RCC 7860 (cell line): ENCODE results near the gene IGF2BP3.
"Not testable (repeated sequence)": the region's sequence is repeated elsewhere in the genome, so short reads cannot be mapped to it uniquely, and the experiment has no call there.

ENCODE experiments used
- DNase-seq: peaks from one replicate; pipeline ENCODE4 v3.0.0-alpha.2; 2015; ENCODE audit warnings: low spot score
- FAIRE-seq: peaks from 2 replicates; lab custom pipeline; 2012; peaks lifted over from hg19 to GRCh38; lab: Jason Lieb, UNC

The IGF2BP3 gene

GRCh38 chr7:23470330-23471105 is at the start of gene IGF2BP3:
Gene IGF2BP3, minus strand, starts transcription at chr7:23470491. Its CDS starts 381 bp downstream, at chr7:23470110.
- peak; percentile 96 for DNase-seq
- peak; percentile 96 for FAIRE-seq

- FAIRE-seq (no peak), DNase-seq (no peak)
Measured at GRCh38 chr7:23514755-23515154, 44.5 kb upstream of the IGF2BP3 start.

GRCh38 chr7:23513746-23514145 is 43.5 kb upstream of the IGF2BP3 start:
- not testable (repeated sequence) for FAIRE-seq, DNase-seq

- FAIRE-seq = no peak
Measured at GRCh38 chr7:23494009-23494408, 23.7 kb upstream of the IGF2BP3 start.

GRCh38 chr7:23491502-23491901 is 21.2 kb upstream of the IGF2BP3 start:
- DNase-seq (no peak), FAIRE-seq (no peak)

More at GRCh38 chr7:23494009-23494408, 23.7 kb upstream of the IGF2BP3 start:
- DNase-seq = no peak

GRCh38 chr7:23490357-23491135 is 20.3 kb upstream of the IGF2BP3 start:
- no peak for FAIRE-seq

GRCh38 chr7:23488714-23489113 is 18.4 kb upstream of the IGF2BP3 start:
- not testable (repeated sequence) for FAIRE-seq, DNase-seq

More at GRCh38 chr7:23490357-23491135, 20.3 kb upstream of the IGF2BP3 start:
- DNase-seq = no peak

- DNase-seq = no peak
- FAIRE-seq = no peak
Measured at GRCh38 chr7:23487670-23488069, 17.4 kb upstream of the IGF2BP3 start.

GRCh38 chr7:23486002-23486773 is 15.9 kb upstream of the IGF2BP3 start:
- DNase-seq (no peak), FAIRE-seq (no peak)

- FAIRE-seq (no peak), DNase-seq (no peak)
Measured at GRCh38 chr7:23482686-23483085, 12.4 kb upstream of the IGF2BP3 start.

GRCh38 chr7:23477962-23478866 is 7.9 kb upstream of the IGF2BP3 start:
- FAIRE-seq = peak; percentile 60
- DNase-seq = no peak

GRCh38 chr7:23477157-23477499 is 6.8 kb upstream of the IGF2BP3 start:
- FAIRE-seq (no peak), DNase-seq (no peak)

GRCh38 chr7:23476286-23477156 is 6.2 kb upstream of the IGF2BP3 start:
- FAIRE-seq = peak; percentile 21

GRCh38 chr7:23475576-23475839 is 5.2 kb upstream of the IGF2BP3 start:
- peak; percentile 83 for FAIRE-seq
- DNase-seq = no peak

More at GRCh38 chr7:23476286-23477156, 6.2 kb upstream of the IGF2BP3 start:
- DNase-seq = no peak

GRCh38 chr7:23474829-23475575 is 4.7 kb upstream of the IGF2BP3 start:
- DNase-seq (no peak), FAIRE-seq (no peak)

GRCh38 chr7:23474094-23474828 is 4.0 kb upstream of the IGF2BP3 start:
- FAIRE-seq (peak; percentile 89), DNase-seq (peak; percentile 91)

GRCh38 chr7:23473844-23474093 is 3.5 kb upstream of the IGF2BP3 start:
- DNase-seq (no peak), FAIRE-seq (no peak)
